NCI-H1092 (cell line): Measurements from ENCODE around the gene PDGFRB.

Experiments
- DNase-seq: peaks from one replicate; lab custom pipeline; 2025; lab: John Stamatoyannopoulos, UW

Gene PDGFRB

GRCh38 chr5:150163035-150163434 lies 7.4 kb upstream of the PDGFRB start:
- DNase-seq: no peak

- DNase-seq: no peak
These were observed 6.5 kb upstream of the PDGFRB start for GRCh38 chr5:150162142-150162513.

GRCh38 chr5:150161242-150162141 lies 5.8 kb upstream of the PDGFRB start:
- peak; percentile 46 for DNase-seq

- DNase-seq: no peak
These were observed 4.9 kb upstream of the PDGFRB start for GRCh38 chr5:150160448-150161081.

- no peak for DNase-seq
These were observed 4.1 kb upstream of the PDGFRB start for GRCh38 chr5:150159741-150160179.

- no peak for DNase-seq
These were observed 3.4 kb upstream of the PDGFRB start for GRCh38 chr5:150159031-150159430.

- no peak for DNase-seq
These were observed 2.7 kb upstream of the PDGFRB start for GRCh38 chr5:150158170-150158949.

- DNase-seq: no peak
These were observed 1.5 kb upstream of the PDGFRB start for GRCh38 chr5:150157168-150157567.

GRCh38 chr5:150156540-150156939 lies 895 bp upstream of the PDGFRB start:
- DNase-seq: no peak

GRCh38 chr5:150156027-150156368 lies 353 bp upstream of the PDGFRB start:
- DNase-seq: no peak

- DNase-seq: no peak
These were observed 972 bp downstream of the PDGFRB start for GRCh38 chr5:150154618-150155128.

GRCh38 chr5:150153957-150154617 lies 1.6 kb downstream of the PDGFRB start:
- no peak for DNase-seq

- no peak for DNase-seq
These were observed 2.2 kb downstream of the PDGFRB start for GRCh38 chr5:150153483-150153882.

GRCh38 chr5:150152636-150153462 lies 2.8 kb downstream of the PDGFRB start:
- DNase-seq: no peak

GRCh38 chr5:150149618-150150017 lies 6.0 kb downstream of the PDGFRB start:
- DNase-seq: no peak

GRCh38 chr5:150148117-150148927 lies 7.3 kb downstream of the PDGFRB start:
- no peak for DNase-seq

GRCh38 chr5:150147670-150148069 lies 8.0 kb downstream of the PDGFRB start:
- no peak for DNase-seq

GRCh38 chr5:150146862-150147601 lies 8.6 kb downstream of the PDGFRB start:
- DNase-seq: no peak

- DNase-seq: no peak
These were observed 9.4 kb downstream of the PDGFRB start for GRCh38 chr5:150146235-150146634.
